CD14-positive monocyte (primary cell): ENCODE data around the gene HMCN1. TPM values are rescaled to one million over a fixed set of nuclear protein-coding genes. Genes with fewer than 3 reads are reported as not detected.

Experiments used
- DNase-seq, 3 donors: peaks; one replicate each; pipeline ENCODE4 v3.0.0-alpha.2; 2011 to 2022
- H2AFZ ChIP-seq: 2 replicates; pipeline ENCODE4 v1.6.0; 2012; ENCODE audit warnings: mild to moderate bottlenecking, low read depth, low read length, inconsistent platforms; ENCODE audit not compliant: insufficient read depth, poor library complexity, severe bottlenecking
- H3K27ac ChIP-seq, 2 donors: 1 replicate in 1 of 2; 2 replicates in 1 of 2; pipeline ENCODE4 v1.5.1; 2012 to 2013; ENCODE audit warnings: low read length in 2 of 2, control low read depth in 1 of 2, inconsistent platforms in 1 of 2, low read depth in 1 of 2, mild to moderate bottlenecking in 1 of 2
- H3K27me3 ChIP-seq, 2 donors: one replicate each; pipeline versions ENCODE4 v1.6.0 to v1.6.1; 2011 to 2013; ENCODE audit warnings: low read length in 2 of 2; ENCODE audit not compliant: control insufficient read depth in 2 of 2, insufficient read depth in 2 of 2
- H3K36me3 ChIP-seq, 2 donors: replicated peaks in 1 of 2; 1 replicate in 1 of 2; 2 replicates in 1 of 2; pipeline versions ENCODE4 v1.5.1 to v1.6.1; 2012 to 2013; ENCODE audit warnings: low read length in 2 of 2, control low read depth in 1 of 2, inconsistent platforms in 1 of 2, mild to moderate bottlenecking in 1 of 2; ENCODE audit not compliant: insufficient read depth in 2 of 2, control insufficient read depth in 1 of 2
- H3K4me1 ChIP-seq, 2 donors: 1 replicate in 1 of 2; 2 replicates in 1 of 2; pipeline versions ENCODE4 v1.5.1 to v1.6.1; 2012 to 2013; ENCODE audit warnings: low read length in 2 of 2, control low read depth in 1 of 2, inconsistent platforms in 1 of 2, mild to moderate bottlenecking in 1 of 2, moderate library complexity in 1 of 2; ENCODE audit not compliant: insufficient read depth in 2 of 2, control insufficient read depth in 1 of 2
- H3K4me2 ChIP-seq: replicated peaks from 2 replicates; pipeline ENCODE3; 2012; ENCODE audit warnings: low read length, moderate library complexity, mild to moderate bottlenecking; ENCODE audit not compliant: poor library complexity, severe bottlenecking; ENCODE audit errors: extremely low read depth
- H3K4me3 ChIP-seq, 3 experiments: fragments of 200-600 bp in 1 of 3; sonication (generic) in 1 of 3; replicated peaks in 1 of 3; 1 replicate in 2 of 3; 2 replicates in 1 of 3; pipeline ENCODE4 v1.5.1; 2011 to 2013; ENCODE audit warnings: low read length in 3 of 3, mild to moderate bottlenecking in 3 of 3, control low read depth in 2 of 3, low read depth in 2 of 3, inconsistent platforms in 1 of 3, moderate library complexity in 1 of 3
- H3K79me2 ChIP-seq: 2 replicates; pipeline ENCODE4 v1.6.0; 2012; ENCODE audit warnings: mild to moderate bottlenecking, control low read depth, inconsistent platforms, low read length, moderate library complexity; ENCODE audit not compliant: insufficient read depth
- H3K9ac ChIP-seq: 2 replicates; pipeline ENCODE4 v1.6.0; 2017; ENCODE audit warnings: low read length, mild to moderate bottlenecking; ENCODE audit not compliant: insufficient read depth, poor library complexity, severe bottlenecking
- H3K9me3 ChIP-seq, 2 donors: replicated peaks in 1 of 2; 1 replicate in 1 of 2; 2 replicates in 1 of 2; pipeline versions ENCODE4 v1.5.1 to v1.6.1; 2012 to 2013; ENCODE audit warnings: low read length in 2 of 2, control low read depth in 1 of 2; ENCODE audit not compliant: control insufficient read depth in 1 of 2, insufficient read depth in 1 of 2
- H4K20me1 ChIP-seq: 2 replicates; pipeline ENCODE4 v1.6.0; 2012; ENCODE audit warnings: mild to moderate bottlenecking, low read length, control low read depth, moderate library complexity; ENCODE audit not compliant: insufficient read depth
- H3K27ac Mint-ChIP-seq, 7 donors: one replicate each; pipeline ENCODE4 v1.8.0; 2020; ENCODE audit warnings: mild to moderate bottlenecking in 7 of 7, mixed read lengths in 7 of 7, moderate library complexity in 6 of 7, inconsistent platforms in 2 of 7
- H3K27me3 Mint-ChIP-seq, 3 donors: one replicate each; pipeline ENCODE4 v1.8.0; 2021 to 2022; ENCODE audit warnings: low read depth in 3 of 3, mild to moderate bottlenecking in 3 of 3, mixed read lengths in 3 of 3, moderate library complexity in 3 of 3, inconsistent platforms in 1 of 3
- H3K36me3 Mint-ChIP-seq, 2 donors: one replicate each; pipeline ENCODE4 v1.8.0; 2020; ENCODE audit warnings: mixed read lengths in 2 of 2, inconsistent platforms in 1 of 2, mild to moderate bottlenecking in 1 of 2
- H3K4me1 Mint-ChIP-seq: one replicate; pipeline ENCODE4 v1.8.0; 2020; ENCODE audit warnings: mild to moderate bottlenecking, mixed read lengths
- H3K4me3 Mint-ChIP-seq, 2 donors: one replicate each; pipeline ENCODE4 v1.8.0; 2020; ENCODE audit warnings: mild to moderate bottlenecking in 2 of 2, mixed read lengths in 2 of 2, moderate library complexity in 1 of 2
- H3K9me3 Mint-ChIP-seq, 7 donors: one replicate each; pipeline ENCODE4 v1.8.0; 2020 to 2022; ENCODE audit warnings: mixed read lengths in 7 of 7, mild to moderate bottlenecking in 6 of 7, moderate library complexity in 6 of 7, inconsistent platforms in 2 of 7
- CTCF ChIP-seq: fragments of 200-600 bp; IDR thresholded peaks from one replicate; pipeline ENCODE4 v1.8.0; 2022; ENCODE audit warnings: antibody characterized with exemption, mild to moderate bottlenecking
- WGBS: methylation state at CpG from one replicate; pipeline ENCODE4 v1.1.5; 2013; ENCODE audit warnings: missing lambda C conversion rate; ENCODE audit not compliant: insufficient coverage; 5-methylcytosine and 5-hydroxymethylcytosine counted together
- intact Hi-C, 2 donors: fragments of 100-400 bp; cut with micrococcal nuclease; formaldehyde crosslinking; loops; one replicate each; pipeline versions ENCODE4 v1.15.0 to v1.15.1; 2023
- polyA plus RNA-seq, 3 donors: library from polyadenylated mRNA; depleted of rRNA in 1 of 3; unstranded in 2 of 3; stranded (reverse) in 1 of 3; fragments of 300-500 nt in 2 of 3; fragments of >200 nt in 1 of 3; fragmentation: Illumina TruSeq in 2 of 3; gene quantifications; 1 replicate in 2 of 3; 2 replicates in 1 of 3; pipeline ENCODE4 v1.2.3, GENCODE V29; 2012 to 2021

The HMCN1 gene
- polyA plus RNA-seq, 3 donors = not detected

GRCh38 chr1:185734929-185735700, 924 bp downstream of the HMCN1 start:
- Mint-ChIP-seq H3K4me3 (peak overlapping the region; percentile 54 to 92), H3K4me1 (peaks cover 20% of the 10 kb centered on the region), H3K9me3 (peaks cover 6 to 28% (median 14%) of the 10 kb centered on the region in 7 donors), H3K27me3 (peaks cover 38 to 52% (median 45%) of the 10 kb centered on the region in 3 donors), H3K27ac (no peak overlapping the region), H3K36me3 (no peaks in the 10 kb centered on the region)
- Histone ChIP-seq H3K4me2 (no peak overlapping the region), H3K27ac (no peak overlapping the region), H3K79me2 (no peaks in the 10 kb centered on the region), H3K9me3 (peaks cover 0 to 11% of the 10 kb centered on the region in 2 donors), H3K4me1 (peaks cover 14 to 18% of the 10 kb centered on the region in 2 donors), H3K4me3 (peak overlapping the region in 1 of 3 experiments; percentile 68), H4K20me1 (no peaks in the 10 kb centered on the region), H2AFZ (peak overlapping the region; percentile 72), H3K36me3 (no peaks in the 10 kb centered on the region), H3K9ac (no peak overlapping the region), H3K27me3 (peaks cover 40 to 46% of the 10 kb centered on the region in 2 donors)
- intact Hi-C loops = no loop called here
- 0% methylated on average over 1 of the region's 10 CpGs for WGBS
- TF ChIP-seq CTCF = no peak
- no peak for DNase-seq

- H3K27ac ChIP-seq = no peak overlapping the region
- no peaks in the 10 kb centered on the region for H4K20me1 ChIP-seq
- H3K79me2 ChIP-seq = no peaks in the 10 kb centered on the region
- intact Hi-C loops = no loop called here
- Mint-ChIP-seq H3K27ac (no peak overlapping the region), H3K4me1 (peaks cover 20% of the 10 kb centered on the region), H3K36me3 (no peaks in the 10 kb centered on the region), H3K9me3 (peaks cover 6 to 28% (median 13%) of the 10 kb centered on the region in 7 donors), H3K4me3 (peak overlapping the region in 1 of 2 donors; percentile 36), H3K27me3 (peaks cover 38 to 51% (median 45%) of the 10 kb centered on the region in 3 donors)
- WGBS = no CpG with 5 or more reads among the region's 3 CpGs
- no peak for DNase-seq
- H3K9me3 ChIP-seq = peaks cover under 1 to 11% of the 10 kb centered on the region in 2 donors
- no peak for TF ChIP-seq CTCF
- H3K27me3 ChIP-seq = peaks cover 40 to 46% of the 10 kb centered on the region in 2 donors
- H3K4me1 ChIP-seq = peaks cover 14 to 18% of the 10 kb centered on the region in 2 donors
- no peak overlapping the region for H2AFZ ChIP-seq
- no peak overlapping the region for H3K9ac ChIP-seq
- no peaks in the 10 kb centered on the region for H3K36me3 ChIP-seq
- no peak overlapping the region for H3K4me3 ChIP-seq
- no peak overlapping the region for H3K4me2 ChIP-seq
These were observed 1.5 kb downstream of the HMCN1 start for GRCh38 chr1:185735701-185736064.
